Tibial artery (tissue), 4 donors: ENCODE results near the gene DPEP1.
"Not testable (repeated sequence)": the region's sequence is repeated elsewhere in the genome, so short reads cannot be mapped to it uniquely, and the experiment has no call there.

Experiments
- DNase-seq, 2 donors: peaks; one replicate each; pipeline ENCODE4 v3.0.0-alpha.2; 2019
- H3K27ac ChIP-seq, 2 donors: fragments of 200-600 bp; sonication (generic) in 1 of 2; 1 replicate in 1 of 2; 2 replicates in 1 of 2; pipeline ENCODE4 v1.5.1; 2018 to 2019; ENCODE audit warnings: mild to moderate bottlenecking in 1 of 2
- H3K27me3 ChIP-seq, 2 donors: fragments of 200-600 bp; sonication (generic) in 1 of 2; one replicate each; pipeline versions ENCODE4 v1.5.1 to v1.6.0; 2016 to 2019
- H3K36me3 ChIP-seq, 3 donors: fragments of 200-600 bp; sonication (generic) in 2 of 3; one replicate each; pipeline ENCODE4 v1.5.1; 2016 to 2019; ENCODE audit warnings: mild to moderate bottlenecking in 2 of 3
- H3K4me1 ChIP-seq, 4 donors: fragments of 200-600 bp; sonication (generic) in 2 of 4; 1 replicate in 3 of 4; 2 replicates in 1 of 4; pipeline ENCODE4 v1.5.1; 2016 to 2019
- H3K4me3 ChIP-seq, 2 donors: fragments of 200-600 bp; sonication (generic) in 1 of 2; 1 replicate in 1 of 2; 2 replicates in 1 of 2; pipeline ENCODE4 v1.5.1; 2018 to 2019; ENCODE audit warnings: mild to moderate bottlenecking in 2 of 2
- H3K9me3 ChIP-seq, 3 donors: fragments of 200-600 bp; sonication (generic) in 1 of 3; one replicate each; pipeline ENCODE4 v1.5.1; 2016 to 2019
- CTCF ChIP-seq, 2 experiments: fragments of 200-600 bp in 1 of 2; fragments of 450-650 bp in 1 of 2; IDR thresholded peaks; one replicate each; pipeline ENCODE4 v1.5.1; 2017 to 2019; ENCODE audit warnings: antibody characterized with exemption in 2 of 2, mild to moderate bottlenecking in 1 of 2, moderate library complexity in 1 of 2
- intact Hi-C: fragments of 100-400 bp; cut with DNase I; formaldehyde crosslinking; loops from one replicate; pipeline ENCODE4 v1.15.0; 2023; ENCODE audit warnings: low total_unique reads

The DPEP1 gene

GRCh38 chr16:89629827-89630610 lies 16.6 kb downstream of the DPEP1 start:
- peaks cover 0 to 59% of the 10 kb centered on the region in 2 donors for H3K27me3 ChIP-seq
- intact Hi-C loops: loop anchor here (10.0 kb wide), 1 partner anchor 295 kb away; no protein-coding TSS in a partner anchor
- no peak for DNase-seq
- H3K4me3 ChIP-seq: no peak overlapping the region
- no peaks in the 10 kb centered on the region for H3K36me3 ChIP-seq
- no peak for TF ChIP-seq CTCF (IDR thresholded peaks at IDR 0.05)
- no peaks in the 10 kb centered on the region for H3K9me3 ChIP-seq
- H3K27ac ChIP-seq: no peak overlapping the region
- H3K4me1 ChIP-seq: no peaks in the 10 kb centered on the region

GRCh38 chr16:89633064-89633631 lies 19.7 kb downstream of the DPEP1 start:
- Histone ChIP-seq H3K4me3 (no peak overlapping the region), H3K36me3 (no peaks in the 10 kb centered on the region), H3K9me3 (no peaks in the 10 kb centered on the region), H3K4me1 (no peaks in the 10 kb centered on the region), H3K27me3 (peaks cover 0 to 67% of the 10 kb centered on the region in 2 donors), H3K27ac (no peak overlapping the region)
- no peak for DNase-seq
- intact Hi-C loops: loop anchor here (10.0 kb wide), 1 partner anchor 298 kb away; no protein-coding TSS in a partner anchor
- no peak for TF ChIP-seq CTCF (IDR thresholded peaks at IDR 0.05)

GRCh38 chr16:89634463-89635385 lies 21.3 kb downstream of the DPEP1 start:
- not testable (repeated sequence) for H3K4me3 ChIP-seq, DNase-seq, H3K36me3 ChIP-seq, H3K27ac ChIP-seq, H3K9me3 ChIP-seq, H3K4me1 ChIP-seq
- intact Hi-C loops: loop anchor here (10.0 kb wide), 1 partner anchor 300 kb away; no protein-coding TSS in a partner anchor
- H3K27me3 ChIP-seq: peaks cover 0 to 65% of the 10 kb centered on the region in 2 donors

- no peak overlapping the region for H3K4me3 ChIP-seq
- intact Hi-C loops: loop anchor here (10.0 kb wide), 1 partner anchor 302 kb away; no protein-coding TSS in a partner anchor
These were observed 23.2 kb downstream of the DPEP1 start for GRCh38 chr16:89636663-89637062.

GRCh38 chr16:89637379-89637778 lies 23.9 kb downstream of the DPEP1 start:
- H3K9me3 ChIP-seq: no peaks in the 10 kb centered on the region
- H3K36me3 ChIP-seq: no peaks in the 10 kb centered on the region
- DNase-seq: no peak
- intact Hi-C loops: loop anchor here (10.0 kb wide), 1 partner anchor 303 kb away; no protein-coding TSS in a partner anchor
- no peak overlapping the region for H3K27ac ChIP-seq
- peaks cover 0 to 43% of the 10 kb centered on the region in 2 donors for H3K27me3 ChIP-seq
- TF ChIP-seq CTCF (IDR thresholded peaks at IDR 0.05): no peak
- H3K4me1 ChIP-seq: peaks cover 0 to 8% (median 4%) of the 10 kb centered on the region in 4 donors
- no peak overlapping the region for H3K4me3 ChIP-seq

More at GRCh38 chr16:89636663-89637062, 23.2 kb downstream of the DPEP1 start:
- peaks cover 0 to 50% of the 10 kb centered on the region in 2 donors for H3K27me3 ChIP-seq
- DNase-seq: no peak
- H3K36me3 ChIP-seq: no peaks in the 10 kb centered on the region
- no peak overlapping the region for H3K27ac ChIP-seq
- no peaks in the 10 kb centered on the region for H3K9me3 ChIP-seq
- peaks cover 0 to 8% (median 4%) of the 10 kb centered on the region in 4 donors for H3K4me1 ChIP-seq
- no peak for TF ChIP-seq CTCF (IDR thresholded peaks at IDR 0.05)
